GM19099 (cell line): ENCODE measurements around the gene KRTAP5-8.
"Not testable (repeated sequence)": the region's sequence is repeated elsewhere in the genome, so short reads cannot be mapped to it uniquely, and the experiment has no call there.

Experiments
- POLR2A ChIP-seq: IDR thresholded peaks from 3 replicates; pipeline ENCODE4 v1.6.1; 2011; ENCODE audit warnings: low read depth; ENCODE audit not compliant: insufficient read length; ENCODE audit errors: extremely low read depth

Gene KRTAP5-8

GRCh38 chr11:71537977-71538665 lies at the start of gene KRTAP5-8:
Gene KRTAP5-8, plus strand, starts transcription at chr11:71538025. Its CDS starts 31 bp downstream, at chr11:71538056.
- TF ChIP-seq POLR2A: not testable (repeated sequence)

- no peak for TF ChIP-seq POLR2A
Measured at GRCh38 chr11:71488681-71489270, 49.0 kb upstream of the KRTAP5-8 start.

DNA sequence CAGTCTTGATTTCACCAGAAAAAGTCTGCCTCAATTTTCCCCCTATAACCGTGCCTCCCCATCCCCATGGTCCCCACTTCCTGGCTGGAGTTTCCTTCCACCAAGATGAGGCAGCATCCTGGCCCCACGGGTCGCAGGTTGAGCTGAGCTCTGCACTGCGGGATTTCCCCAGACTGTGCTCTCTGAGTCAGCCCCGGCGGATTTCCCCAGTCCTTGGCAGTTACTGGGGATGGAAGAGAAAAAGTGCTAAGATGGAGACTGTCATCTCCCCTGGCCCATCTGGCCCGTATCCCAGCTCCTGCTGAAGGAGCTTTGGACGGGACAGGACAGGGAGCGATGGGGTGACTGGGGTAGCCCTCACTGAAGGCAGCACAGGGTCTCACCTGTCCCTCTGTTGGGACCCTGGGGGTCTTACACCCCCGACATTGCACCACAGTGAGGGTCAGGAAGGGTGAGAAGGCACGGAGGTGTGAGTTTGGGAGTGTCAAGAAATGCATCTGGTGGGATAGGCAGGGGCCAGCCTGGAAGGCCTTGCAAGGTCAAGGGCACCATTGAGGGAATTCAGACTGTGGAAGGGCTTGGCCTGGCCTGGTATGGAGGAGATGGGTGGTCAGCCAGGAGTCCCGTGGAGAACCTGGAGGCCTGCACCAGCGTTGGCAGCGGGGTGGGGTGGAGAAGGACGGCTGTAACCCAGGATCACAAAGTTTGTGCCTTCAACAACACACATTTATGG lies 48.3 kb upstream of the KRTAP5-8 start:
- TF ChIP-seq POLR2A: no peak

DNA sequence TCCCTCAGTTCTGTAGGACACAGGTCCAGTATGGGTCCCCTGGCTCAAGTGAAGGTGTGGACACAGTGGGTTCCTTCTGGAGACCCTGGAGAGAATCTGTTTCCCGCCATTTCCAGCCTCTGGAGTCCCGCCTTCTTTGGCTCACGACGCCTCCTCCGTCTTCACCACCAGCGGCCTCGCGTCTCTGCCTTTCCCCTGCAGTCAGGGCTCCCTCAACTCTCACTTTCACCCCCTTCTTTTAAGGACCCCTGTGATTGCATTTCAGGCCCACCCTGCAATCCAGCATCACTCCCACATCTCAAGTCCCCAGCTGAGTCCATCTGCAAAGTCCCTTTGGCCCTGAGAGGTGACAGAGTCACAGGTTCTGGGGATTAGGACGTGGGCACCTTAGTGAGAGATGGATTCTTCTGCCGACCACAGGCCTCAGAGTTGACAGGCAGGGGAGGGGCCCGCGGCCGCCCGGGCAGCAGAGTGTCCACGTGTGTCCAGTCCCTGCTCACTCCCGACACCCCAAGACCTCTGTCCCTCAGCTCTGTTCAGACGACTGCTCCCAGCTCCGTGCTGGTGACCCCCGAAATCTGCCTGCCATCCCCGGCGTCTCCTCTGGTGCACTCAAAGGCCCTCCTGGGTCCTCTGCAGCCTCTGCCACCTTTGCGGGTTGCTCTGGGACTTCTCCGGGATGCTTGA lies 47.6 kb upstream of the KRTAP5-8 start:
- TF ChIP-seq POLR2A: no peak

GRCh38 chr11:71490731-71491390 lies 47.0 kb upstream of the KRTAP5-8 start:
- TF ChIP-seq POLR2A: no peak

DNA sequence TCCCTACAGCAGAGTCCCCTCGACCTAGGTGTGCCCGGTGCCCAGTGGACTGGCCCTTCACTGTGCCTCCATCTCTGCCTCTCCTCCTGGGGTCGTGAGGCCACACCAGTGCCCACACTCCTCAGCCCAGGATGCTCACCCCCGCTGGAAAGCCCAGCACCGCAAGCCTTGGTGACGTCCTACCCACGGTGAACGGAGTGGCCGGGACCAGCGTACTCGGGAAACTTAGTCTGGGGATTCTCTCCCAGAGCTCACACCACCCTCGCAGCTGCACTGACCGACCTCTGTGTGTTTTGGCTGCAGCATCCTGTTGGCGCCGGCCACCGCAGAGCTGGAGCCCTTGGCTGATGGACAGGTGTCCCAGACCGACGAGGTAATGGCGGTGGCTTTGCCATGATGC lies 46.3 kb upstream of the KRTAP5-8 start:
- no peak for TF ChIP-seq POLR2A

DNA sequence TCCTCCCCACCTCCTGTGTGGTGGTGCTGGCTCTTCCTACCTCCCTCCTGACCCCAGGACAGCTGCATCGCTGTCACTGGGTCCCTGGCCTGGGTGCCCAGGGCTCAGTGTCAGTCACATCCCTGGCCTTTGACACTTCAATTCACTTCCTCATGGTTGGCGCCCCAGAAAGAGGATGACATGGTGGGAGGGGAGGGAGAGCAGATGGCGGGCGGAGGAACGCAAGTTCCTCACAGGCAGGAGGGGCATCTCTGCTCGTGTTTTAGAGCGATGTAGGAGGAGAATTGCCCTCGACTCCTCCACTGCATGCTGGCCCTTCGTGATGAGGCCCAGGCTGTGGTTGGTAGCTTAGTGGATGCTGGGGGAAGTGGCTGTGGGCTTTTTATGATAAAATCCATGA lies 45.9 kb upstream of the KRTAP5-8 start:
- no peak for TF ChIP-seq POLR2A

- TF ChIP-seq POLR2A: no peak
Measured at GRCh38 chr11:71495286-71496230, 42.3 kb upstream of the KRTAP5-8 start.

GRCh38 chr11:71496421-71496820 lies 41.4 kb upstream of the KRTAP5-8 start:
- no peak for TF ChIP-seq POLR2A

DNA sequence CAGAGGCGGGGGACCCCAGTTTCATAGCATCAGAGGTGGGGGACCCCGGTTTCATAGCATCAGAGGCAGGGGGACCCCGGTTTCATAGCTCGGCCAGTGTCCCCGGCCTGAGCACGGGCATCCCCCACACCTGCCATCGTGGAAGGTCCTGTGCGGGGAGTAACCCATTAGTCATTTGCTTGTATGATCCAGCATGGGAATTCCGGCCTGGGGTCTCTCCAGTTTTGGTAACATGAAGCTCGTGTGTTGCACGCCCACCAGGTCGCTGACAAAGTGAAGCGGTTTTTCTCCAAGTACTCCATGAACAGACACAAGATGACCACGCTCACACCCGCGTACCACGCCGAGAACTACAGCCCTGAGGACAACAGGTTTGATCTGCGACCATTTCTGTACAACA lies 39.7 kb upstream of the KRTAP5-8 start:
- no peak for TF ChIP-seq POLR2A

- TF ChIP-seq POLR2A: no peak
Measured at GRCh38 chr11:71499125-71499524, 38.7 kb upstream of the KRTAP5-8 start.

- TF ChIP-seq POLR2A: no peak
Measured at GRCh38 chr11:71499546-71499945, 38.3 kb upstream of the KRTAP5-8 start.

- TF ChIP-seq POLR2A: no peak
Measured at GRCh38 chr11:71500601-71501021, 37.2 kb upstream of the KRTAP5-8 start.

- TF ChIP-seq POLR2A: no peak
Measured at GRCh38 chr11:71501071-71501985, 36.5 kb upstream of the KRTAP5-8 start.
